Mesenchymal stem cell (in vitro differentiated cells and primary cell): Measurements from ENCODE around the gene CLEC12A.

Experiments
- DNase-seq: peaks from one replicate; pipeline ENCODE4 v3.0.0-alpha.2; 2013
- H2AFZ ChIP-seq: one replicate; pipeline ENCODE4 v1.6.1; 2013; ENCODE audit warnings: low read depth, mild to moderate bottlenecking, control low read depth, inconsistent platforms, low read length, moderate library complexity
- H2AK5ac ChIP-seq: 2 replicates; pipeline ENCODE4 v1.6.1; 2013; ENCODE audit warnings: low read length, moderate library complexity, mild to moderate bottlenecking, inconsistent platforms; ENCODE audit not compliant: severe bottlenecking
- H2BK120ac ChIP-seq: one replicate; pipeline ENCODE4 v1.6.1; 2013; ENCODE audit warnings: low read depth, mild to moderate bottlenecking, inconsistent platforms, low read length, moderate library complexity
- H2BK12ac ChIP-seq, 2 experiments: one replicate each; pipeline ENCODE4 v1.6.1; 2013; ENCODE audit warnings: inconsistent platforms in 2 of 2, low read length in 2 of 2, mild to moderate bottlenecking in 2 of 2, moderate library complexity in 2 of 2, control low read depth in 1 of 2
- H2BK15ac ChIP-seq: one replicate; pipeline ENCODE4 v1.6.1; 2013; ENCODE audit warnings: mild to moderate bottlenecking, low read depth, inconsistent platforms; ENCODE audit not compliant: poor library complexity, severe bottlenecking
- H2BK5ac ChIP-seq: 2 replicates; pipeline ENCODE4 v1.6.1; 2013; ENCODE audit warnings: low read depth, mild to moderate bottlenecking, low read length, control low read depth, inconsistent platforms; ENCODE audit not compliant: poor library complexity, severe bottlenecking
- H3K14ac ChIP-seq, 2 experiments: one replicate each; pipeline ENCODE4 v1.6.1; 2013; ENCODE audit warnings: inconsistent platforms in 2 of 2, low read length in 2 of 2, control low read depth in 1 of 2, mild to moderate bottlenecking in 1 of 2, moderate library complexity in 1 of 2
- H3K18ac ChIP-seq, 2 experiments: one replicate each; pipeline ENCODE4 v1.6.1; 2013; ENCODE audit warnings: inconsistent platforms in 2 of 2, low read length in 2 of 2, control low read depth in 1 of 2, low read depth in 1 of 2, mild to moderate bottlenecking in 1 of 2
- H3K23ac ChIP-seq, 2 experiments: one replicate each; pipeline ENCODE4 v1.6.1; 2013; ENCODE audit warnings: inconsistent platforms in 2 of 2, low read length in 2 of 2, mild to moderate bottlenecking in 2 of 2, moderate library complexity in 2 of 2, control low read depth in 1 of 2
- H3K27ac ChIP-seq: 2 replicates; pipeline ENCODE4 v1.5.1; 2013; ENCODE audit warnings: mild to moderate bottlenecking, moderate library complexity, low read length, control low read depth, inconsistent platforms; ENCODE audit not compliant: poor library complexity, severe bottlenecking
- H3K27me3 ChIP-seq, 2 experiments: 2 replicates each; pipeline versions ENCODE4 v1.6.1 to v1.7.0; 2013; ENCODE audit warnings: low read length in 2 of 2, mild to moderate bottlenecking in 2 of 2, moderate library complexity in 2 of 2, control low read depth in 1 of 2, inconsistent platforms in 1 of 2; ENCODE audit not compliant: control insufficient read depth in 1 of 2, insufficient read depth in 1 of 2
- H3K36me3 ChIP-seq, 2 experiments: 2 replicates each; pipeline versions ENCODE4 v1.6.1 to v1.7.0; 2013; ENCODE audit warnings: low read length in 2 of 2, control low read depth in 1 of 2, inconsistent platforms in 1 of 2, low read depth in 1 of 2, mild to moderate bottlenecking in 1 of 2; ENCODE audit not compliant: insufficient read depth in 2 of 2, control insufficient read depth in 1 of 2
- H3K4ac ChIP-seq, 2 experiments: one replicate each; pipeline ENCODE4 v1.6.1; 2013; ENCODE audit warnings: inconsistent platforms in 2 of 2, low read length in 2 of 2, mild to moderate bottlenecking in 2 of 2, moderate library complexity in 2 of 2, control low read depth in 1 of 2, low read depth in 1 of 2
- H3K4me1 ChIP-seq: 2 replicates; pipeline ENCODE4 v1.6.1; 2013; ENCODE audit warnings: low read depth, low read length, control low read depth; ENCODE audit not compliant: control insufficient read depth, insufficient read depth
- H3K4me2 ChIP-seq: 2 replicates; pipeline ENCODE4 v1.6.1; 2013; ENCODE audit warnings: low read length, mild to moderate bottlenecking, inconsistent platforms; ENCODE audit not compliant: poor library complexity, severe bottlenecking
- H3K4me3 ChIP-seq, 2 experiments: 2 replicates each; pipeline versions ENCODE4 v1.5.1 to v1.7.0; 2013; ENCODE audit warnings: low read length in 2 of 2, mild to moderate bottlenecking in 2 of 2, control low read depth in 1 of 2, low read depth in 1 of 2; ENCODE audit not compliant: insufficient read depth in 1 of 2
- H3K79me1 ChIP-seq: replicated peaks from 2 replicates; pipeline ENCODE4 v1.6.1; 2013; ENCODE audit warnings: mild to moderate bottlenecking, control low read depth, low read length, inconsistent platforms; ENCODE audit not compliant: poor library complexity, severe bottlenecking
- H3K9ac ChIP-seq: 2 replicates; pipeline ENCODE4 v1.7.0; 2013; ENCODE audit warnings: mild to moderate bottlenecking, low read length, moderate library complexity
- H3K9me3 ChIP-seq: 2 replicates; pipeline ENCODE4 v1.7.0; 2013; ENCODE audit warnings: mild to moderate bottlenecking, low read length; ENCODE audit not compliant: control insufficient read depth
- H4K8ac ChIP-seq: one replicate; pipeline ENCODE4 v1.6.1; 2013; ENCODE audit warnings: inconsistent platforms, mild to moderate bottlenecking, low read length, moderate library complexity
- H4K91ac ChIP-seq: one replicate; pipeline ENCODE4 v1.6.1; 2013; ENCODE audit warnings: mild to moderate bottlenecking, low read length, inconsistent platforms
- WGBS: methylation state at CpG from one replicate; pipeline ENCODE4 v1.1.7; 2013; ENCODE audit warnings: mixed read lengths; 5-methylcytosine and 5-hydroxymethylcytosine counted together

The CLEC12A gene

GRCh38 chr12:9943240-9943639 lies 28.0 kb upstream of the CLEC12A start:
- Histone ChIP-seq H4K8ac (no peak overlapping the region), H3K27me3 (peaks cover 8 to 13% of the 10 kb centered on the region in 2 experiments), H3K79me1 (no peaks in the 10 kb centered on the region), H3K23ac (no peak overlapping the region), H3K4me3 (peak overlapping the region in 1 of 2 experiments; percentile 34), H3K4me1 (no peaks in the 10 kb centered on the region), H3K4me2 (no peak overlapping the region), H3K18ac (no peak overlapping the region), H3K9me3 (no peaks in the 10 kb centered on the region), H2AFZ (no peak overlapping the region), H4K91ac (no peak overlapping the region), H3K36me3 (no peaks in the 10 kb centered on the region), H3K14ac (peak overlapping the region in 1 of 2 experiments; percentile 87), H3K9ac (peak overlapping the region; percentile 39), H3K4ac (no peak overlapping the region), H2AK5ac (no peak overlapping the region), H2BK15ac (no peak overlapping the region), H2BK5ac (no peak overlapping the region), H2BK12ac (no peak overlapping the region), H2BK120ac (no peak overlapping the region), H3K27ac (no peak overlapping the region)
- DNase-seq = no peak
- 85% methylated on average over 19 of the region's 19 CpGs for WGBS

- no peak overlapping the region for H4K8ac ChIP-seq
- no peak overlapping the region for H3K18ac ChIP-seq
- H3K36me3 ChIP-seq = no peaks in the 10 kb centered on the region
- no peaks in the 10 kb centered on the region for H3K4me1 ChIP-seq
- no peak overlapping the region for H3K4me3 ChIP-seq
- WGBS = 98% methylated on average over 1 of the region's 2 CpGs
- H2BK5ac ChIP-seq = no peak overlapping the region
- H3K27ac ChIP-seq = no peak overlapping the region
- H2AFZ ChIP-seq = no peak overlapping the region
- no peaks in the 10 kb centered on the region for H3K79me1 ChIP-seq
- H3K27me3 ChIP-seq = peaks cover 8 to 13% of the 10 kb centered on the region in 2 experiments
- no peak overlapping the region for H3K9ac ChIP-seq
- no peak overlapping the region for H2BK15ac ChIP-seq
- H2AK5ac ChIP-seq = no peak overlapping the region
- H3K23ac ChIP-seq = no peak overlapping the region
- no peak overlapping the region for H2BK120ac ChIP-seq
- no peak overlapping the region for H3K4me2 ChIP-seq
- no peak overlapping the region for H2BK12ac ChIP-seq
- no peak overlapping the region for H4K91ac ChIP-seq
- no peak overlapping the region for H3K4ac ChIP-seq
- no peaks in the 10 kb centered on the region for H3K9me3 ChIP-seq
- H3K14ac ChIP-seq = no peak overlapping the region
- DNase-seq = no peak
Observed at GRCh38 chr12:9944391-9944790, 26.8 kb upstream of the CLEC12A start.

GRCh38 chr12:9947674-9948073 lies 23.5 kb upstream of the CLEC12A start:
- Histone ChIP-seq H3K27ac (no peak overlapping the region), H3K36me3 (no peaks in the 10 kb centered on the region), H4K8ac (no peak overlapping the region), H2BK12ac (no peak overlapping the region), H3K18ac (no peak overlapping the region), H3K79me1 (no peaks in the 10 kb centered on the region), H3K4ac (no peak overlapping the region), H2BK120ac (no peak overlapping the region), H2AFZ (no peak overlapping the region), H3K9ac (no peak overlapping the region), H3K14ac (no peak overlapping the region), H2BK15ac (no peak overlapping the region), H2AK5ac (no peak overlapping the region), H4K91ac (no peak overlapping the region), H3K4me1 (no peaks in the 10 kb centered on the region), H2BK5ac (no peak overlapping the region), H3K27me3 (peaks cover 9 to 15% of the 10 kb centered on the region in 2 experiments), H3K9me3 (no peaks in the 10 kb centered on the region), H3K23ac (no peak overlapping the region), H3K4me3 (no peak overlapping the region), H3K4me2 (no peak overlapping the region)
- 59% methylated on average over 2 of the region's 3 CpGs for WGBS
- no peak for DNase-seq

- H2BK5ac ChIP-seq = no peak overlapping the region
- no peak overlapping the region for H3K9ac ChIP-seq
- H3K14ac ChIP-seq = no peak overlapping the region
- no peak overlapping the region for H3K4me2 ChIP-seq
- no peak overlapping the region for H2BK12ac ChIP-seq
- no peaks in the 10 kb centered on the region for H3K9me3 ChIP-seq
- no peak overlapping the region for H3K23ac ChIP-seq
- no peak overlapping the region for H3K4me3 ChIP-seq
- H3K18ac ChIP-seq = no peak overlapping the region
- 89% methylated on average over 3 of the region's 3 CpGs for WGBS
- no peak overlapping the region for H2AK5ac ChIP-seq
- H3K4me1 ChIP-seq = no peaks in the 10 kb centered on the region
- no peak overlapping the region for H4K8ac ChIP-seq
- no peak for DNase-seq
- no peak overlapping the region for H2BK120ac ChIP-seq
- H2BK15ac ChIP-seq = no peak overlapping the region
- H3K36me3 ChIP-seq = no peaks in the 10 kb centered on the region
- H3K4ac ChIP-seq = no peak overlapping the region
- no peak overlapping the region for H2AFZ ChIP-seq
- H3K27ac ChIP-seq = no peak overlapping the region
- no peak overlapping the region for H4K91ac ChIP-seq
- H3K27me3 ChIP-seq = peaks cover 0 to 7% of the 10 kb centered on the region in 2 experiments
- H3K79me1 ChIP-seq = no peaks in the 10 kb centered on the region
Observed at GRCh38 chr12:9948606-9949296, 22.5 kb upstream of the CLEC12A start.
